Breast epithelium (tissue), 3 donors: Measurements from ENCODE around the gene BIK.
"Not testable (repeated sequence)": the region's sequence is repeated elsewhere in the genome, so short reads cannot be mapped to it uniquely, and the experiment has no call there.

Source experiments
- POLR2A ChIP-seq: fragments of 450-650 bp; IDR thresholded peaks from one replicate; pipeline ENCODE4 v1.6.1; 2016; ENCODE audit warnings: antibody characterized with exemption, mild to moderate bottlenecking, moderate library complexity
- POLR2AphosphoS5 ChIP-seq, 3 donors: sonication (generic); formaldehyde crosslinking; IDR thresholded peaks; one replicate each; pipeline ENCODE4 v1.6.1; 2017; ENCODE audit warnings: antibody characterized with exemption in 3 of 3
- TF ChIP-seq, protein P1 (sequence below), 3 donors: fragments of 450-650 bp; IDR thresholded peaks; one replicate each; pipeline ENCODE4 v1.5.1; 2016 to 2017; ENCODE audit warnings: antibody characterized with exemption in 3 of 3, mild to moderate bottlenecking in 3 of 3, moderate library complexity in 3 of 3

DNA sequence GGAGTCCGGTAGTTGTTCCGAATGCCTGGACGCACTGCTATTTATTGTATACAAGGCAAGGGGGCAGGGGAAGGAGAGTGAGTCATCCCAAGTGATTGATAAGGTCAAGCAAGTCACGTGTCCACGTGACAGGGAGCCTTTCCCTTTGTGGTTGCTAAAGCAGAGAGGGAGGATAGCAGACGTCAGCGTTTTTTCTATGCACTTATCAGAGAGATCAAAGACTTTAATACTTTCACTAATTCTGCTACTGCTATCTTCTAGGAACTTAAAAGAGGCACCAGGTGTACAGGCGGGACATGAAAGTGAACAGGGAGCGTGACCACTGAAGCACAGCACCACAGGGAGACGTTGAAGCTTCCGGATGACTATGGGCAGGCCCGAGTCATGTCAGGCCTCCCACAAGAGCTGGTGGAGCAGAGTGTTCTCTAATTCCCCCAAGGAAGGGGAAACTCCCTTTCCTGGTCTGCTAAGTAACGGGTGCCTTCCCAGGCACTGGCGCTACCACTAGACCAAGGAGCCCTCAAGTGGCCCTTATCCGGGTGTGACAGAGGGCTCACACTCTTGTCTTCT lies 6.4 kb upstream of the BIK start:
- TF ChIP-seq, protein P1, sequence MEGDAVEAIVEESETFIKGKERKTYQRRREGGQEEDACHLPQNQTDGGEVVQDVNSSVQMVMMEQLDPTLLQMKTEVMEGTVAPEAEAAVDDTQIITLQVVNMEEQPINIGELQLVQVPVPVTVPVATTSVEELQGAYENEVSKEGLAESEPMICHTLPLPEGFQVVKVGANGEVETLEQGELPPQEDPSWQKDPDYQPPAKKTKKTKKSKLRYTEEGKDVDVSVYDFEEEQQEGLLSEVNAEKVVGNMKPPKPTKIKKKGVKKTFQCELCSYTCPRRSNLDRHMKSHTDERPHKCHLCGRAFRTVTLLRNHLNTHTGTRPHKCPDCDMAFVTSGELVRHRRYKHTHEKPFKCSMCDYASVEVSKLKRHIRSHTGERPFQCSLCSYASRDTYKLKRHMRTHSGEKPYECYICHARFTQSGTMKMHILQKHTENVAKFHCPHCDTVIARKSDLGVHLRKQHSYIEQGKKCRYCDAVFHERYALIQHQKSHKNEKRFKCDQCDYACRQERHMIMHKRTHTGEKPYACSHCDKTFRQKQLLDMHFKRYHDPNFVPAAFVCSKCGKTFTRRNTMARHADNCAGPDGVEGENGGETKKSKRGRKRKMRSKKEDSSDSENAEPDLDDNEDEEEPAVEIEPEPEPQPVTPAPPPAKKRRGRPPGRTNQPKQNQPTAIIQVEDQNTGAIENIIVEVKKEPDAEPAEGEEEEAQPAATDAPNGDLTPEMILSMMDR (IDR thresholded peaks at IDR 0.05), result not testable (repeated sequence)
- not testable (repeated sequence) for TF ChIP-seq POLR2AphosphoS5 (IDR thresholded peaks at IDR 0.05); POLR2A
